ENCODE measurements around the gene CDKL2. TPM values are rescaled to one million over a fixed set of nuclear protein-coding genes. Genes with fewer than 3 reads are reported as not detected.

The CDKL2 gene
- polyA plus RNA-seq, 3 donors from 2014 or later: 0.08 TPM; not detected in 2

- H3K27ac Mint-ChIP-seq: no peak overlapping the region
- DNase-seq: no peak
- H3K27me3 Mint-ChIP-seq (ENCODE audit: low read depth in 3 of 3): peaks cover 0 to 4% (median 0%) of the 10 kb centered on the region in 3 donors
- no peak overlapping the region for H3K4me3 Mint-ChIP-seq
- peaks cover 0 to 23% (median 4%) of the 10 kb centered on the region in 3 donors for H3K36me3 Mint-ChIP-seq
- peaks cover 52 to 80% of the 10 kb centered on the region in 2 donors for H3K4me1 Mint-ChIP-seq
- H3K9me3 Mint-ChIP-seq: no peaks in the 10 kb centered on the region
These were observed 32.3 kb upstream of the CDKL2 start for GRCh38 chr4:75662626-75663025.

GRCh38 chr4:75660491-75660890, 30.2 kb upstream of the CDKL2 start:
- Mint-ChIP-seq H3K4me1 (peaks cover 36 to 72% of the 10 kb centered on the region in 2 donors), H3K36me3 (peaks cover 0 to 27% (median 4%) of the 10 kb centered on the region in 3 donors), H3K9me3 (no peaks in the 10 kb centered on the region), H3K4me3 (no peak overlapping the region), H3K27me3 (ENCODE audit: low read depth in 3 of 3) (peaks cover 0 to 4% (median 2%) of the 10 kb centered on the region in 3 donors), H3K27ac (peak overlapping the region in 2 of 6 donors; percentile 23 to 47)
- DNase-seq: no peak

DNA sequence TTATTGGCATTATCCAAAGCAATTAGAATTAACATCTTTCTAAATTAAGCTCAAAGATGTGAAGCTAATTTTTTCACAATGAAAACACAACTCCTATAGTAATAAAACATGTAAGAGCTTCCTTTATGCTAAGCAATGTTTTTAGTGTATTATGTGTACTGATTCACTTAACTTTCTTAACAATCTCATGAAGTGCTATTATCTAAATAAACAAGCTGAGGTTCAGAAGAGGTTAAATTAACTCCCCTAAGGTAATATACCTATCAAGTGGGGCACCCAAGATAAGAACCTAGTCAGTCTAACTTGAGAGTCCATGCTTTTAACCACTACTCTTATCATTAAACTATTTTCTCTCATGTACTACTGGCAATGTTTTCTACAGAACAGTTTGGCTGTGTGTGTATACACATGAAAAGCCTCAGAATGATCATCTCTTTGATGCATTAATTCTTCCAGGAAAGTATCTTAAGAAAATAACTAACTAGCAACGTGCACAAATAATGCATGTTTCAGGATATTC, 29.2 kb upstream of the CDKL2 start:
- peaks cover 0 to 2% (median 0%) of the 10 kb centered on the region in 3 donors for H3K27me3 Mint-ChIP-seq (ENCODE audit: low read depth in 3 of 3)
- H3K36me3 Mint-ChIP-seq: peaks cover 0 to 33% (median 7%) of the 10 kb centered on the region in 3 donors
- peak overlapping the region in 1 of 6 donors; percentile 35 for H3K27ac Mint-ChIP-seq
- no peaks in the 10 kb centered on the region for H3K9me3 Mint-ChIP-seq
- H3K4me1 Mint-ChIP-seq: peaks cover 34 to 73% of the 10 kb centered on the region in 2 donors
- H3K4me3 Mint-ChIP-seq: no peak overlapping the region
- DNase-seq: no peak

DNA sequence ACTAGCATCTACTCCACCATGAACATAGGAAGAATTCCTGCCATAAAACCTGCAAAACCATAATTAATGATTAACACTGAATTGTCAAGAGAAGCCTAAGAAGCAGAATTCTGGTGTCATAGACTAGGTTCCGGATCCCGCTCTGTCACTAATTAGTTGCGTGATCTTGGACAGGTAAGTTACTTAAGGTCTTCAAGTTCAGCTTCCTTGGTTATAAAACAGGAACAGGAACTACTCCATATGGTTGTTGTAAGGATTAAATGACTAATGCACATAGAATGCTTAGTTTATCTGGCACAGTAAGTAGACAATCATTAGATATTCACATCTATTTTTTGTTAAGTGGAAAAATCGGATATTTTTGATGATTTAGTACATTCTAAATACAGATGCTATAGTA, 28.5 kb upstream of the CDKL2 start:
- no peak overlapping the region for H3K27ac Mint-ChIP-seq
- no peak overlapping the region for H3K4me3 Mint-ChIP-seq
- no peak for DNase-seq
- H3K27me3 Mint-ChIP-seq (ENCODE audit: low read depth in 3 of 3): peaks cover 0 to 2% (median 0%) of the 10 kb centered on the region in 3 donors
- H3K36me3 Mint-ChIP-seq: peaks cover 0 to 38% (median 12%) of the 10 kb centered on the region in 3 donors
- H3K9me3 Mint-ChIP-seq: no peaks in the 10 kb centered on the region
- H3K4me1 Mint-ChIP-seq: peaks cover 31 to 80% of the 10 kb centered on the region in 2 donors

DNA sequence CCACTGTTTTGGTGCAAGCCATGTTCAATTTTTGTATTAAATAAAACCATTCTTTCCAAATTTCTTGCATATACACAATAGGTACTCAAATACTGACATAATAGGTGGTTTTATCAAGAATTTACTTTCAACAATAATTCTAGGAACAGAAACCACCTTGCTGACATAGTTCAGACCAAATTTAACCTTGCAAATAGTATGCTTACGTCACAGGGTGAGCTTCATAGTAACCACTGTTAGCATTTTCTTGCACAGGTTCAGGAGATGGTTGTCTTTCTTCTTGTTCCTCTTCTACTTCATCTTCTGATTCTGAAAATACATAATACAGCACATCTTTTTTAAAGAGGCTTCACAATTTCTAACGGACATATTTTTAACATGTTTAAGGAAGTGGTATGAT, 25.2 kb upstream of the CDKL2 start:
- Mint-ChIP-seq H3K9me3 (no peaks in the 10 kb centered on the region), H3K36me3 (peaks cover 0 to 31% (median 15%) of the 10 kb centered on the region in 3 donors), H3K4me1 (peaks cover 15 to 62% of the 10 kb centered on the region in 2 donors), H3K27me3 (ENCODE audit: low read depth in 3 of 3) (peaks cover 0 to 2% (median 1%) of the 10 kb centered on the region in 3 donors), H3K4me3 (no peak overlapping the region), H3K27ac (peak overlapping the region in 1 of 6 donors; percentile 38)
- no peak for DNase-seq

DNA sequence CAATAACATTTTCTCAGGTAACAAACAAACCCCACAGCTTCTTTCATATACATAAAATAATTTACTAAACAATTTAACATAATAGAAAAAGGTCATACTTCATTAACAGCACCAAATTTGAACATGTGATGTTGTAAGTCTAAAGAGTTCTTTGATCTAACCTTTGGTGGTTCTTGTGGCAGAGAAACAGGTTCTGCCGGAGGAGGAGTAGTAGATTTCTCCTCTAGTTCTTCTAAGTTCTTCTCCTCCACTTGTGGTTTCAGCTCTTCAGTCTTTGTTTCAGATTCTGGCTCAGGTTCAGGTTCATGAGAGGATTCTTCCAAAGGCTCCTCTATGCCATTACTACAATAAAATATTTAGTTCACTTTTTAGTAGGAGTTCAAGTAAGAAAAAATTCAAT, 24.6 kb upstream of the CDKL2 start:
- Mint-ChIP-seq H3K27ac (peak overlapping the region in 5 of 6 donors; percentile 13 to 49 (median 38)), H3K4me3 (no peak overlapping the region), H3K9me3 (no peaks in the 10 kb centered on the region), H3K4me1 (peaks cover 12 to 60% of the 10 kb centered on the region in 2 donors), H3K27me3 (ENCODE audit: low read depth in 3 of 3) (peaks cover 0 to 2% (median 2%) of the 10 kb centered on the region in 3 donors), H3K36me3 (peaks cover 0 to 27% (median 15%) of the 10 kb centered on the region in 3 donors)
- DNase-seq: no peak

DNA sequence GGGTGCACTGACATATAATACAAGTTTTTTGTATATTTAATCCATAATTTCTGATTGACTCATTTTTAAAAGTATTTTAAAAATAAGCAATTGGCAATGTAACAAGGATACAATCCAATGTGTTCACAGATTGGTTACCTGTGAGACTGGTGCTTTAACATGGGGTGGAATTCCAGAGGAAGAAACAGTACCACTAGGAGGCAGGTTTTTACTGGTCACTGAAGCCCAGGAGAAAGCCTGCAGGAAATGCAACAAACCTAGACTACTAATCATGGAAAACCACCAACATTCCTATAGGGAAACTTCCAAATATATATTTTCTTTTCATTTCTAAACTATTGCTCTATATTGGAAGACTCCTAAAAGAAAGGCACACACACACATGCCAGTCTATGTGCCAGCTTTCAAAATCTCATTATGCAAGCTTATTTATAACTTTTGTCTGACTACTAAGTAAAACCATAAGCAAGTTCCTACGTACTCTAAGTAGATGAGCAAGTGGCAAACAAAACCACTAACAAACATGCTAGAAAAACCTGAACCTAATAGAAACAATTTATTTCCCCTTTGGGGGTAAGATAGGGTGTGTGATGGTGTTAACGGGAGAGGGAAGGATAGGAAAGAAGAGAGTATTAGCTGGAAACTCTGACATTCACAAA, 23.6 kb upstream of the CDKL2 start:
- H3K4me1 Mint-ChIP-seq: peaks cover 11 to 51% of the 10 kb centered on the region in 2 donors
- DNase-seq: peak in 2 of 3 donors; percentile 12 to 19
- H3K4me3 Mint-ChIP-seq: no peak overlapping the region
- no peaks in the 10 kb centered on the region for H3K9me3 Mint-ChIP-seq
- H3K27me3 Mint-ChIP-seq (ENCODE audit: low read depth in 3 of 3): peaks cover 0 to 2% (median 2%) of the 10 kb centered on the region in 3 donors
- peaks cover 0 to 25% (median 15%) of the 10 kb centered on the region in 3 donors for H3K36me3 Mint-ChIP-seq
- H3K27ac Mint-ChIP-seq: peak overlapping the region in 4 of 6 donors; percentile 18 to 49 (median 38)

- Mint-ChIP-seq H3K36me3 (peaks cover 21 to 38% (median 24%) of the 10 kb centered on the region in 3 donors), H3K27ac (peak overlapping the region in 5 of 6 donors; percentile 7 to 80 (median 25)), H3K4me3 (no peak overlapping the region), H3K9me3 (no peaks in the 10 kb centered on the region), H3K4me1 (peaks cover 0 to 10% of the 10 kb centered on the region in 2 donors), H3K27me3 (ENCODE audit: low read depth in 3 of 3) (no peaks in the 10 kb centered on the region)
- no peak for DNase-seq
These were observed 13.8 kb upstream of the CDKL2 start for GRCh38 chr4:75644095-75644494.

DNA sequence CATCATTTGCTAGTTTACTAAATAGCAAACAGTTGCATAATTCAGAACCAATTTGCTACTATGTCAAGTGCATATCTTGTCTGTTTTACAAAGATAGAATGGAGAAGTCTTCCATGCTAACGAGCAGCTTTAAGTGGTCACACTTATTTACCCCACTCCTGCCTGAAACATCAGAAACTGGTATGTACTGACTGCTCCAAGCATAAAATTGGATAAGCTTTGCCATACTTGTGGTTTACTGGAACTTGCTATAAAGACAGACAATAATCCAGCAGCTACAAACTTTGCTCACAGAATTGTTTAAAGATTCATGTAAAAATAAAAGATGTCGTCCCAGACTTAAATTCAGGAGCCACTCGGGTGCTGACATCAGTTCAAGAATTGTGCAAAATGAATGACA, 13.3 kb upstream of the CDKL2 start:
- peaks cover 0 to 10% of the 10 kb centered on the region in 2 donors for H3K4me1 Mint-ChIP-seq
- no peak for DNase-seq
- peaks cover 21 to 38% (median 24%) of the 10 kb centered on the region in 3 donors for H3K36me3 Mint-ChIP-seq
- peak overlapping the region in 4 of 6 donors; percentile 25 to 80 (median 47) for H3K27ac Mint-ChIP-seq
- H3K9me3 Mint-ChIP-seq: no peaks in the 10 kb centered on the region
- no peaks in the 10 kb centered on the region for H3K27me3 Mint-ChIP-seq (ENCODE audit: low read depth in 3 of 3)
- no peak overlapping the region for H3K4me3 Mint-ChIP-seq

GRCh38 chr4:75639124-75639695, 8.9 kb upstream of the CDKL2 start:
- peaks cover 3 to 4% (median 3%) of the 10 kb centered on the region in 3 donors for H3K36me3 Mint-ChIP-seq
- peaks cover 0 to 8% of the 10 kb centered on the region in 2 donors for H3K4me1 Mint-ChIP-seq
- H3K4me3 Mint-ChIP-seq: no peak overlapping the region
- peaks cover 0 to 4% (median 0%) of the 10 kb centered on the region in 3 donors for H3K27me3 Mint-ChIP-seq (ENCODE audit: low read depth in 3 of 3)
- no peak for DNase-seq
- H3K27ac Mint-ChIP-seq: peak overlapping the region in 2 of 6 donors; percentile 43 to 51
- no peaks in the 10 kb centered on the region for H3K9me3 Mint-ChIP-seq

DNA sequence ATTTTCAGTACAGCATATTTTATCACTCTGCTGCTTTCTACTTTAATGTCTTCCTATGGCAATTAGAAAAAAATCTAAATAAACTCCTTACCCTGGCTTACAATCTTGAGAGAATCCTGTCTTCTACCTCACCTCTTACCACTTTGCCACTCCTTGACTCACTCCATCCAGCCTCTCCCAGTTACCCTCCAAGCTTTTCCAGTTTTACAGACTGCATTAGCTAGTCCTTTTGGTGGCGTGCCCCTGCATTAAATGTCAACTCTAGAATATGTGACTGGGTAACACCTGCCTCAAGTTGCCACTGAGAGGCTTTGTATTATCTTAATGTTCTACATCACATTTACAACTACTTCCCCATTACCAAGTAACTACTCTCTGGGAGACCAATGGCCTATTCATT, 7.5 kb upstream of the CDKL2 start:
- Mint-ChIP-seq H3K36me3 (no peaks in the 10 kb centered on the region), H3K27me3 (ENCODE audit: low read depth in 3 of 3) (peaks cover 0 to 4% (median 0%) of the 10 kb centered on the region in 3 donors), H3K4me1 (peaks cover 0 to 5% of the 10 kb centered on the region in 2 donors), H3K4me3 (no peak overlapping the region), H3K9me3 (no peaks in the 10 kb centered on the region), H3K27ac (no peak overlapping the region)
- DNase-seq: no peak

DNA sequence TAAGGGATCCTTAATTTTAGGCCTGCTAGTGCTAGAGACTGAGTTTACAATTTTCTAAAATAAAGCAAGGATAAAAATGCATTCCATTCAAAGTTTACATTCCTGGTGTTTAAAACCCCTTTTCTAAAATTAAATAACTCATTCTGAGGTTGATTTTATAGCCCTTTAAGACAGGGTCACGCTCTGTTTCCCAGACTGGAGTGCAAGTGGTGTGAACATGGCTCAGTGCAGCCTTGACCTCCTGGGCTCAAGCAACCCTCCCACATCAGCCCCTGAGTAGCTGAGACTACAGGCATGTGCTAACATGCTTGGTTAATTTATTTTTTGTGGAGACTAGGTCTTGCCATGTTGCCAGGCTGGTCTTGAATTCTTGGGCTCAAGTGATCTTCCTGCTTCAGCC, 6.8 kb upstream of the CDKL2 start:
- Mint-ChIP-seq H3K4me1 (peaks cover 0 to 2% of the 10 kb centered on the region in 2 donors), H3K9me3 (no peaks in the 10 kb centered on the region), H3K4me3 (no peak overlapping the region), H3K27me3 (ENCODE audit: low read depth in 3 of 3) (peaks cover 0 to 4% (median 0%) of the 10 kb centered on the region in 3 donors), H3K27ac (no peak overlapping the region), H3K36me3 (no peaks in the 10 kb centered on the region)
- DNase-seq: no peak

DNA sequence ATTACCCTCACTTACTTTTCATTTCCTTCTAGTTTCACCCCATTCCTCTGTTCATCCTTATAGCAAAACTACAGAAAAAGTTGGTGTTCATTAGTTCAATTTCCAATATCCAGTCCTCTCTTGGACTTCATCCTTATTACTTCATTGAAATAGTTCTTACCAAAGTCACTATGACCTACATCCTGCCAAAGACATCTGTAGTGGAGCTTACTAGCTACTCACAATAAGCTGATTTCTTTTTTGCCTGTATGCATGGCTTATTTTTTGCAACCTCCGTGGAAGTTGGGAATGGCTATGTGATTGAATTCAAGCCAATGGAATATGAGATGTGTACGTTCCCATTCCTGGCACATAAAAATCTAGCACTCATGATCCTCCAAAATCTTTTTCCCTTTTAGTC, 4.6 kb upstream of the CDKL2 start:
- H3K27ac Mint-ChIP-seq: no peak overlapping the region
- no peak for DNase-seq
- peaks cover 9 to 16% of the 10 kb centered on the region in 2 donors for H3K4me1 Mint-ChIP-seq
- H3K27me3 Mint-ChIP-seq (ENCODE audit: low read depth in 3 of 3): peaks cover 2 to 13% (median 4%) of the 10 kb centered on the region in 3 donors
- H3K36me3 Mint-ChIP-seq: peaks cover 0 to 4% (median 0%) of the 10 kb centered on the region in 3 donors
- H3K4me3 Mint-ChIP-seq: no peak overlapping the region
- no peaks in the 10 kb centered on the region for H3K9me3 Mint-ChIP-seq

- no peak overlapping the region for H3K27ac Mint-ChIP-seq
- H3K27me3 Mint-ChIP-seq (ENCODE audit: low read depth in 3 of 3): peaks cover 2 to 14% (median 4%) of the 10 kb centered on the region in 3 donors
- DNase-seq: no peak
- H3K36me3 Mint-ChIP-seq: peaks cover 0 to 4% (median 0%) of the 10 kb centered on the region in 3 donors
- peaks cover 11 to 17% of the 10 kb centered on the region in 2 donors for H3K4me1 Mint-ChIP-seq
- no peak overlapping the region for H3K4me3 Mint-ChIP-seq
- H3K9me3 Mint-ChIP-seq: no peaks in the 10 kb centered on the region
These were observed 4.0 kb upstream of the CDKL2 start for GRCh38 chr4:75634281-75634680.

All from immature natural killer cell (primary cell).